Neural crest cell (in vitro differentiated cells): ENCODE data around the gene AGAP2. TPM values are rescaled to one million over a fixed set of nuclear protein-coding genes. Genes with fewer than 3 reads are reported as not detected.

ENCODE experiments used
- DNase-seq: peaks from one replicate; pipeline ENCODE4 v3.0.0; 2021; ENCODE audit warnings: low read depth, mixed read lengths, low spot score
- H3K27ac Mint-ChIP-seq: one replicate; pipeline ENCODE4 v1.8.0; 2021; ENCODE audit warnings: mild to moderate bottlenecking, mixed read lengths; ENCODE audit not compliant: unreplicated experiment
- H3K27me3 Mint-ChIP-seq: 2 replicates; pipeline ENCODE4 v1.8.0; 2021; ENCODE audit warnings: low read depth, mild to moderate bottlenecking, mixed read lengths
- H3K36me3 Mint-ChIP-seq: 2 replicates; pipeline ENCODE4 v1.8.0; 2021; ENCODE audit warnings: low read depth, mild to moderate bottlenecking, mixed read lengths
- H3K4me1 Mint-ChIP-seq: 2 replicates; pipeline ENCODE4 v1.8.0; 2021; ENCODE audit warnings: mixed read lengths
- H3K4me3 Mint-ChIP-seq: one replicate; pipeline ENCODE4 v1.8.0; 2021; ENCODE audit warnings: mild to moderate bottlenecking, mixed read lengths
- H3K9me3 Mint-ChIP-seq: 2 replicates; pipeline ENCODE4 v1.8.0; 2021; ENCODE audit warnings: mixed read lengths
- total RNA-seq: library from RNA; stranded (reverse); gene quantifications from 2 replicates; pipeline ENCODE4 v1.2.1, GENCODE V29; 2021
- TF ChIP-seq, protein P1 (sequence below): fragments of 200-600 bp; sonication (generic); conservative IDR thresholded peaks from 2 replicates; pipeline ENCODE4 v1.5.0; 2021; ENCODE audit warnings: antibody characterized with exemption, mild to moderate bottlenecking

AGAP2 gene
- total RNA-seq, 1 donor from 2014 or later, result 4.1 TPM

DNA sequence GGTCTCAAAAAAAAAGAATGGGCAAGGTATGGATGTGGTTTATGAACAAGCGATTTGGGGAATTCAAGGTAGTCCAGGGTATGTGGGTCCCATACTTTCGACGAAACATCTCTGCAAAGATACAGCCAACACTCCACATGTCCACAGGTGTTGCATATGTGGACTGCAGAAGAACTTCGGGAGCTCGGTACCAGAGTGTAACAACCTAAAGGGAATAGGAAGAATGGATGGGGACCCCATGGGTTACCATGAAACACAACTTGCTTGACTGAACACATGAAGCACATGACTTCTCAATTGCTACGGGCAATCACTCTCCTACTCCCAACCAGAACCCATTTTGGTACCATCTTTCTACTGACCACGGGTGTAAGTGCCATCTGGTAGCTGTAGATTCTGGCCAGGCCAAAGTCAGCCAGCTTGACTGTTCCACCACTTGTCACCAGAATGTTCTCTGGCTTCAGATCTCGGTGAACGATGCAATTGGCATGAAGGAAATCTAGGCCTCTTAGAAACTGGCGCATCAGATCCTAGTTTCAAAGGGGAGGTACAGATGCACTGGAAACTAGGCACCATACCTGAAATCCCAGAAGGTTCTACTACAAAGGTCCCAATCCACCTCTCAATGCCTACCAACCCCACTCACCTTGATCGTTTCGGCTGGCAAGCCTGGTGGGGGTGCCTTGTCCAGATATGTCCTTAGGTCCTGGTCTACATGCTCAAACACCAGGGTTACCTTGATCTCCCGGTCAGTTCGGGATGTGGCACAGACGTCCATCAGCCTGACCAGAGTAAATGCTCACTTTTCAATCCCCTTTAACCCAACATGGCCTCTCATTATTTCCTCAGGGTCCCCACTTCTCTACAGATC, 12.3 kb upstream of the AGAP2 start:
- no peaks in the 10 kb centered on the region for H3K9me3 Mint-ChIP-seq
- H3K27ac Mint-ChIP-seq, result peak overlapping the region; percentile 100
- no peak for DNase-seq
- H3K36me3 Mint-ChIP-seq, result peaks cover 28% of the 10 kb centered on the region
- peaks cover 28% of the 10 kb centered on the region for H3K27me3 Mint-ChIP-seq
- TF ChIP-seq, protein P1, sequence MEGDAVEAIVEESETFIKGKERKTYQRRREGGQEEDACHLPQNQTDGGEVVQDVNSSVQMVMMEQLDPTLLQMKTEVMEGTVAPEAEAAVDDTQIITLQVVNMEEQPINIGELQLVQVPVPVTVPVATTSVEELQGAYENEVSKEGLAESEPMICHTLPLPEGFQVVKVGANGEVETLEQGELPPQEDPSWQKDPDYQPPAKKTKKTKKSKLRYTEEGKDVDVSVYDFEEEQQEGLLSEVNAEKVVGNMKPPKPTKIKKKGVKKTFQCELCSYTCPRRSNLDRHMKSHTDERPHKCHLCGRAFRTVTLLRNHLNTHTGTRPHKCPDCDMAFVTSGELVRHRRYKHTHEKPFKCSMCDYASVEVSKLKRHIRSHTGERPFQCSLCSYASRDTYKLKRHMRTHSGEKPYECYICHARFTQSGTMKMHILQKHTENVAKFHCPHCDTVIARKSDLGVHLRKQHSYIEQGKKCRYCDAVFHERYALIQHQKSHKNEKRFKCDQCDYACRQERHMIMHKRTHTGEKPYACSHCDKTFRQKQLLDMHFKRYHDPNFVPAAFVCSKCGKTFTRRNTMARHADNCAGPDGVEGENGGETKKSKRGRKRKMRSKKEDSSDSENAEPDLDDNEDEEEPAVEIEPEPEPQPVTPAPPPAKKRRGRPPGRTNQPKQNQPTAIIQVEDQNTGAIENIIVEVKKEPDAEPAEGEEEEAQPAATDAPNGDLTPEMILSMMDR, result no peak
- peak overlapping the region; percentile 98 for H3K4me3 Mint-ChIP-seq
- peaks cover 51% of the 10 kb centered on the region for H3K4me1 Mint-ChIP-seq

DNA sequence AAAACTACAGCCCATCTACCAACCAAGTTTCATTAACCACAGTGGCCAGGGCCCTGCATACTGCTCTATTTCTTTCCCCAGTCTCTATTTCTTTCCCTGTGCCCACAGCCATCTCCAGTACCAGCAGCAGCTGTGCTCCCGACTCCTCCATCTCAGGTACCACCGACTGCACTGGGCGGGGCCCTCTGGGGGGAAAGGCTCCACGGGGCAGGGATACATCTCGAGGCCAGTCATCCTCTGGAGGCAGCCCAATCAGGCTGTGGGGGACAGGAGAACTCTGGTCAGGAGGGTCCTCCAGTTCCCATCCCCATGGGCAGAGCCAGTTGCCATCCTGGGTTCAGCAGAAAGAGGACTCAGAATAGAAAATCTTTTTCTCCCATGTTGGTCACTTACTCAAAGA, 10.5 kb upstream of the AGAP2 start:
- peaks cover 30% of the 10 kb centered on the region for H3K36me3 Mint-ChIP-seq
- peaks cover 34% of the 10 kb centered on the region for H3K27me3 Mint-ChIP-seq
- no peak overlapping the region for H3K27ac Mint-ChIP-seq
- peaks cover 58% of the 10 kb centered on the region for H3K4me1 Mint-ChIP-seq
- H3K9me3 Mint-ChIP-seq, result no peaks in the 10 kb centered on the region
- TF ChIP-seq, protein P1, result no peak
- peak overlapping the region; percentile 48 for H3K4me3 Mint-ChIP-seq
- DNase-seq, result no peak

DNA sequence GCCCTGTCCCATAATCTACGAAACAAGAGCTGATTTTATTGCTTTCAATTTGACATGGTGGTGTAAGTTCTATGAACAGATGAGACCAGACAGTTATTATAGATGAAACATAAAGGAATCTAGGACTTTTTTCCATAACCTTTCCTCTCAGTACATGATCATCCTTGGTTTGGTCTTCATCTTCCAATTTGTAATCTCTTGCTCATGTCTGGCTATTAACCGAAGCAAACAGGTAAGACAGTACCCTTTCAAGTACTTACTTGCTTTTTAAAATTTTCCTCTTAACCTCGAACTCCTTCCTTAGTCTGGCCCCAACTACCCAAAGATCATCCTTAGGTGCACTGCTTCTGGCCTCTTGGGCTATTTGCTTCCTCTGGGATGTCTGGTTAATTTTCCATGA, 7.5 kb upstream of the AGAP2 start:
- Mint-ChIP-seq H3K4me3 (peak overlapping the region; percentile 95), H3K27ac (no peak overlapping the region), H3K9me3 (no peaks in the 10 kb centered on the region), H3K36me3 (peaks cover 22% of the 10 kb centered on the region), H3K4me1 (peaks cover 32% of the 10 kb centered on the region), H3K27me3 (peaks cover 40% of the 10 kb centered on the region)
- DNase-seq, result no peak
- TF ChIP-seq, protein P1, result no peak

DNA sequence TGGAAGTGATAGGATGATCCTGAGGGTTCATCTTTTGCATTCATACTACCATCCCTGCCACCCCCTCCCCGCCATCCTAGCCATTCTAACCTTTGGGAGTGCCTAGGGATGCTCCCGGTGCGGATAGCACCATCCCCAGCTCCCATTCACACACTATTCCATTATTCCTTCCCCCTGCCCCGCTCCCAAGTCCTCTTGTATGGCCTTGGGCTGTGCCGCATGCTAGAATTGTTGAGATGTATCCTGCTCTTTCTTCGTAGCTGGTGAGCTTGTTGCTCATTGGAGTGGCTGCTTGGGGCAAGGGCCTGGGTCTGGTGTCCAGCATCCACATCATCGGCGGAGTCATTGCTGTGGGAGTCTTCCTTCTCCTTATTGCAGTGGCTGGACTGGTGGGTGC, 6.9 kb upstream of the AGAP2 start:
- H3K4me3 Mint-ChIP-seq, result peak overlapping the region; percentile 95
- H3K4me1 Mint-ChIP-seq, result peaks cover 27% of the 10 kb centered on the region
- TF ChIP-seq, protein P1, result no peak
- peaks cover 17% of the 10 kb centered on the region for H3K36me3 Mint-ChIP-seq
- H3K27me3 Mint-ChIP-seq, result peaks cover 46% of the 10 kb centered on the region
- no peaks in the 10 kb centered on the region for H3K9me3 Mint-ChIP-seq
- no peak for DNase-seq
- H3K27ac Mint-ChIP-seq, result peak overlapping the region; percentile 93

DNA sequence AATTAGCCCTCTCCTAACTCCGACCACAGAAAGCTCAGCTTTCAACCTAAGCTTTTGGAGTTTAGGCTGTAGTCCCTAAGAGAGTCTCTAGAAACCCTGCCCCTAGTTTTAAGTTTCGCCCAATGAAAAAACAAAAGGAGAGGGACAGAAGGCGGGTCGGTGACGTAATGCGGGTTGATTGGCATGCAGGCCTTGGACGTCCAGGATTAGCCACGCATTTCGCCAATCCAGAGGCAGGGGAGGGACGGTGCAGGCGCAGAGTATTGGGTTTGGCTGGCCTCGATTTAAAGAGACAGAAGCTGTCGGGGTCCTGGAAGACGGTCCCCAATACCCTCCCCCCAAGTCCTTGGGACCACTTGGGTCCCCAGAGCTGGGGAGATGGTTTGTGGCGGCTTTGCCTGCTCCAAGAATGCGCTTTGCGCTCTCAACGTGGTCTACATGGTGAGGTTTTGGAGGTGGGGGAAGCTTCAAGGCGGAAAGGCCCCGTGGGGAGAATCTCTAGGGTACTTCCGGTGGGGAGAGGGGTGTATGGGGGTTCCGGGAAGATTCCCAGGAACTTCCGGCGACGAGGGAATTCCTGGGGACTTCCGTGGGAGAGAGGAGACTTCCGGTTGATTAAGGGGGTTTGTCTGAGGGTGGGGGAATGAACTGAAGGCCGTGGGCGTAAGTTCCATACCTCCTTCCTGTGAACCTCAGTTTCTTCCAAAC, 6.4 kb upstream of the AGAP2 start, which contains the start of gene TSPAN31:
TSS of gene TSPAN31 (plus strand) at position 263 of the 708 bp plus-strand sequence. CDS start at position 379, 116 bp downstream.
- Mint-ChIP-seq H3K27me3 (peaks cover 51% of the 10 kb centered on the region), H3K4me3 (peak within 1 kb of the TSS; percentile 95), H3K36me3 (peaks cover 14% of the 10 kb centered on the region), H3K9me3 (no peaks in the 10 kb centered on the region), H3K4me1 (peaks cover 23% of the 10 kb centered on the region), H3K27ac (peak within 1 kb of the TSS; percentile 93)
- TF ChIP-seq, protein P1, result no peak
- DNase-seq, result peak; percentile 85
